Measurements from ENCODE around the gene ELP4. TPM values are rescaled to one million over a fixed set of nuclear protein-coding genes. Genes with fewer than 3 reads are reported as not detected.

The ELP4 gene
- total RNA-seq, 4 donors from 2014 or later: 28.5 to 37.6 (median 32.3) TPM

GRCh38 chr11:31798057-31798553 is 288.5 kb downstream of the ELP4 start:
- Histone ChIP-seq H3K4me1 (peaks cover 25% of the 10 kb centered on the region), H3K9me3 (no peaks in the 10 kb centered on the region), H3K27ac (no peak overlapping the region), H3K36me3 (no peaks in the 10 kb centered on the region), H3K27me3 (peaks cover 69% of the 10 kb centered on the region), H3K4me3 (peak overlapping the region; percentile 28)
- TF ChIP-seq POLR2AphosphoS5 (IDR thresholded peaks at IDR 0.05) (no peak), CTCF (IDR thresholded peaks at IDR 0.05) (no peak), POLR2A (IDR thresholded peaks at IDR 0.05) (no peak), EP300 (IDR thresholded peaks at IDR 0.05) (no peak)
- WGBS: 13% methylated on average over 18 of the region's 21 CpGs
- no peak for DNase-seq (ENCODE audit: low spot score in 2 of 2)

- Histone ChIP-seq H3K27me3 (peaks cover 76% of the 10 kb centered on the region), H3K9me3 (no peaks in the 10 kb centered on the region), H3K27ac (no peak overlapping the region), H3K4me3 (peak overlapping the region; percentile 28), H3K4me1 (peaks cover 25% of the 10 kb centered on the region), H3K36me3 (no peaks in the 10 kb centered on the region)
- peak in 1 of 2 donors; percentile 29 for DNase-seq (ENCODE audit: low spot score in 2 of 2)
- WGBS: 8% methylated on average over 45 of the region's 60 CpGs
- TF ChIP-seq POLR2AphosphoS5 (IDR thresholded peaks at IDR 0.05): no peak
- TF ChIP-seq POLR2A (IDR thresholded peaks at IDR 0.05): no peak
- no peak for TF ChIP-seq EP300 (IDR thresholded peaks at IDR 0.05)
- no peak for TF ChIP-seq CTCF (IDR thresholded peaks at IDR 0.05)
Observed at GRCh38 chr11:31798554-31799434, 289.2 kb downstream of the ELP4 start.

- 7% methylated on average over 47 of the region's 48 CpGs for WGBS
- Histone ChIP-seq H3K27me3 (peaks cover 86% of the 10 kb centered on the region), H3K4me3 (peak overlapping the region; percentile 28), H3K4me1 (peaks cover 33% of the 10 kb centered on the region), H3K27ac (no peak overlapping the region), H3K9me3 (no peaks in the 10 kb centered on the region), H3K36me3 (no peaks in the 10 kb centered on the region)
- TF ChIP-seq CTCF (IDR thresholded peaks at IDR 0.05) (no peak), POLR2AphosphoS5 (IDR thresholded peaks at IDR 0.05) (no peak), EP300 (IDR thresholded peaks at IDR 0.05) (no peak), POLR2A (IDR thresholded peaks at IDR 0.05) (no peak)
- DNase-seq (ENCODE audit: low spot score in 2 of 2): peak in 1 of 2 donors; percentile 38
Observed at GRCh38 chr11:31799435-31800397, 290.1 kb downstream of the ELP4 start.

GRCh38 chr11:31800398-31801265 is 291.1 kb downstream of the ELP4 start:
- Histone ChIP-seq H3K36me3 (no peaks in the 10 kb centered on the region), H3K4me1 (peaks cover 42% of the 10 kb centered on the region), H3K9me3 (no peaks in the 10 kb centered on the region), H3K27ac (no peak overlapping the region), H3K4me3 (no peak overlapping the region), H3K27me3 (peaks cover 95% of the 10 kb centered on the region)
- WGBS: 29% methylated on average over 22 of the region's 23 CpGs
- no peak for DNase-seq (ENCODE audit: low spot score in 2 of 2)
- TF ChIP-seq POLR2A (IDR thresholded peaks at IDR 0.05): no peak
- TF ChIP-seq EP300 (IDR thresholded peaks at IDR 0.05): no peak
- TF ChIP-seq POLR2AphosphoS5 (IDR thresholded peaks at IDR 0.05): no peak
- no peak for TF ChIP-seq CTCF (IDR thresholded peaks at IDR 0.05)
